ENCODE data around the gene SGTA. TPM values are rescaled to one million over a fixed set of nuclear protein-coding genes. Genes with fewer than 3 reads are reported as not detected.

The SGTA gene
- total RNA-seq, 1 experiment from 2014 or later = 109 TPM

DNA sequence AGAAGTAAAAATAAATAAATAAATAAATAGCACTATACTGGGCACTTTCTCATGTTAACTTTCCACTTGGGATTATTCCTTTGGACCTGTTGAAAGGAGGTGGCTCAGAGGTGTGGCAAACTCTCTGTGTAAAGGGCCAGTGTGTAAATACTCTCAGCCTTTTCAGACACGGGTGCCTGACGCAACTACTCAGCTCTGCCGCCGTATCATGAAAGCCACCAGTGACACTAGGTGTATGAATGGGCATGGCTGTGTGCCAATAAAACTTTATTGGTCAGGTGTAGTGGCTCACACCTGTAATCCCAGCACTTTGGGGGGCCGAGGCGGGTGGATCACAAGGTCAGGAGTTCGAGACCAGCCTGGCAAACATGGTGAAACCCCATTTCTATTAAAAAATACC is 23.1 kb downstream of the SGTA start:
- intact Hi-C loops (cut with micrococcal nuclease) = no loop called here
- no peak overlapping the region for H3K27ac ChIP-seq (ENCODE audit: low read depth, low read length)
- H4K20me1 ChIP-seq (ENCODE audit: insufficient read depth) = no peaks in the 10 kb centered on the region
- no peak overlapping the region for H3K9ac ChIP-seq (ENCODE audit: low read length)
- H3K9me3 ChIP-seq (ENCODE audit: control insufficient read depth in 1 of 2, insufficient read depth in 1 of 2, low read depth in 1 of 2, low read length in 2 of 2) = no peaks in the 10 kb centered on the region
- peaks cover 5% of the 10 kb centered on the region; the same call in 1 of the 2 replicates for H3K79me2 ChIP-seq (ENCODE audit: insufficient read depth, low read length)
- no peaks in the 10 kb centered on the region for H3K4me1 ChIP-seq (ENCODE audit: control insufficient read depth in 1 of 2, insufficient read depth in 2 of 2, low read length in 2 of 2)
- ChIA-PET CTCF (no interaction called here), RAD21 (ENCODE audit: low non-redundant PET in 1 of 2, low total read pairs in 2 of 2, uncharacterized antibody in 2 of 2, unreplicated experiment in 2 of 2) (interaction anchor here in 1 of 2 experiments (0.6 kb wide), 1 partner anchor 1776 kb away, joined by 4 read pairs; no protein-coding TSS in a partner anchor), POLR2A (no interaction called here)
- H3K4me3 ChIP-seq (replicated peaks in 1 of 2; ENCODE audit: low read depth in 1 of 2, low read length in 2 of 2) = no peak overlapping the region
- DNase-seq (ENCODE audit: low read depth, low spot score) (no peak), ATAC-seq (no peak)
- TF ChIP-seq REST (IDR thresholded peaks at IDR 0.05; ENCODE audit: low read depth) (no peak), ZBTB33 (IDR thresholded peaks at IDR 0.05; ENCODE audit: extremely low read depth, insufficient replicate concordance, low read length) (no peak), JUND (IDR thresholded peaks at IDR 0.05) (no peak), ZNF274 (IDR thresholded peaks at IDR 0.05; ENCODE audit: low read depth, low read length) (no peak), ATF3 (IDR thresholded peaks at IDR 0.05) (no peak), TCF7L2 (IDR thresholded peaks at IDR 0.05; ENCODE audit: borderline replicate concordance, extremely low read depth, insufficient read depth, insufficient read length) (no peak), SRF (IDR thresholded peaks at IDR 0.05; ENCODE audit: low read depth) (no peak)
- TF ChIP-seq, protein P1, sequence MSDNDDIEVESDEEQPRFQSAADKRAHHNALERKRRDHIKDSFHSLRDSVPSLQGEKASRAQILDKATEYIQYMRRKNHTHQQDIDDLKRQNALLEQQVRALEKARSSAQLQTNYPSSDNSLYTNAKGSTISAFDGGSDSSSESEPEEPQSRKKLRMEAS (IDR thresholded peaks at IDR 0.05) = no peak
- no peak overlapping the region for H2AFZ ChIP-seq (ENCODE audit: low read depth, low read length, poor library complexity, severe bottlenecking)
- no peaks in the 10 kb centered on the region for H3K9me2 ChIP-seq (ENCODE audit: insufficient read depth)
- H3K36me3 ChIP-seq (ENCODE audit: control insufficient read depth in 1 of 2, insufficient read depth in 2 of 2, low read length in 2 of 2) = peaks cover 22 to 57% of the 10 kb centered on the region in 2 experiments; a peak in 3 of 4 replicates
- no peaks in the 10 kb centered on the region for H3K27me3 ChIP-seq (ENCODE audit: insufficient read depth, low read length)
- no TSS peak for BruUV-seq (replicated peaks)
- no peak overlapping the region for H3K4me2 ChIP-seq (ENCODE audit: low read length)

All from HCT116 (cell line).